ENCODE data around the gene CENPK.

CENPK gene

GRCh38 chr5:65478336-65478735, 84.6 kb downstream of the CENPK start:
- no peak overlapping the region for H3K4me3 ChIP-seq (ENCODE audit: low read length)
- H3K27me3 ChIP-seq (ENCODE audit: control insufficient read depth, insufficient read depth, low read length), result peaks cover 16% of the 10 kb centered on the region
- H3K9ac ChIP-seq (ENCODE audit: low read length), result no peak overlapping the region
- no peaks in the 10 kb centered on the region for H3K36me3 ChIP-seq (ENCODE audit: control insufficient read depth, low read depth, low read length)
- no peaks in the 10 kb centered on the region for H3K9me3 ChIP-seq (ENCODE audit: control insufficient read depth, low read depth, low read length)
- H3K4me1 ChIP-seq (ENCODE audit: control insufficient read depth, low read depth, low read length), result peaks cover 28% of the 10 kb centered on the region
- H3K27ac ChIP-seq (ENCODE audit: low read length), result no peak overlapping the region

- no peak overlapping the region for H3K27ac ChIP-seq (ENCODE audit: low read length)
Observed at GRCh38 chr5:65475895-65476294, 87.1 kb downstream of the CENPK start.

GRCh38 chr5:65475336-65475735, 87.6 kb downstream of the CENPK start:
- Histone ChIP-seq H3K4me1 (ENCODE audit: control insufficient read depth, low read depth, low read length) (peaks cover 13% of the 10 kb centered on the region), H3K9me3 (ENCODE audit: control insufficient read depth, low read depth, low read length) (no peaks in the 10 kb centered on the region), H3K27me3 (ENCODE audit: control insufficient read depth, insufficient read depth, low read length) (peaks cover 11% of the 10 kb centered on the region), H3K27ac (ENCODE audit: low read length) (no peak overlapping the region), H3K9ac (ENCODE audit: low read length) (no peak overlapping the region), H3K4me3 (ENCODE audit: low read length) (no peak overlapping the region), H3K36me3 (ENCODE audit: control insufficient read depth, low read depth, low read length) (no peaks in the 10 kb centered on the region)

More at GRCh38 chr5:65475895-65476294, 87.1 kb downstream of the CENPK start:
- Histone ChIP-seq H3K9me3 (ENCODE audit: control insufficient read depth, low read depth, low read length) (no peaks in the 10 kb centered on the region), H3K9ac (ENCODE audit: low read length) (no peak overlapping the region), H3K4me1 (ENCODE audit: control insufficient read depth, low read depth, low read length) (peaks cover 17% of the 10 kb centered on the region), H3K4me3 (ENCODE audit: low read length) (no peak overlapping the region), H3K27me3 (ENCODE audit: control insufficient read depth, insufficient read depth, low read length) (peaks cover 16% of the 10 kb centered on the region), H3K36me3 (ENCODE audit: control insufficient read depth, low read depth, low read length) (no peaks in the 10 kb centered on the region)

GRCh38 chr5:65474130-65474711, 88.7 kb downstream of the CENPK start:
- Histone ChIP-seq H3K36me3 (ENCODE audit: control insufficient read depth, low read depth, low read length) (no peaks in the 10 kb centered on the region), H3K4me3 (ENCODE audit: low read length) (no peak overlapping the region), H3K9me3 (ENCODE audit: control insufficient read depth, low read depth, low read length) (no peaks in the 10 kb centered on the region), H3K27me3 (ENCODE audit: control insufficient read depth, insufficient read depth, low read length) (peaks cover under 1% of the 10 kb centered on the region), H3K9ac (ENCODE audit: low read length) (no peak overlapping the region), H3K27ac (ENCODE audit: low read length) (no peak overlapping the region), H3K4me1 (ENCODE audit: control insufficient read depth, low read depth, low read length) (peaks cover 3% of the 10 kb centered on the region)

GRCh38 chr5:65468633-65469032, 94.3 kb downstream of the CENPK start:
- Histone ChIP-seq H3K27ac (ENCODE audit: low read length) (no peak overlapping the region), H3K9me3 (ENCODE audit: control insufficient read depth, low read depth, low read length) (no peaks in the 10 kb centered on the region), H3K27me3 (ENCODE audit: control insufficient read depth, insufficient read depth, low read length) (no peaks in the 10 kb centered on the region), H3K4me1 (ENCODE audit: control insufficient read depth, low read depth, low read length) (no peaks in the 10 kb centered on the region), H3K9ac (ENCODE audit: low read length) (no peak overlapping the region), H3K4me3 (ENCODE audit: low read length) (no peak overlapping the region), H3K36me3 (ENCODE audit: control insufficient read depth, low read depth, low read length) (no peaks in the 10 kb centered on the region)
